T-cell (primary cell): ENCODE results near the gene PRKAG2. TPM values are rescaled to one million over a fixed set of nuclear protein-coding genes. Genes with fewer than 3 reads are reported as not detected.

ENCODE experiments used
- ATAC-seq, 4 experiments: fragments of 200-7000 bp in 3 of 4; fragments of 150-1000 bp in 1 of 4; cut with Tn5 transposase; replicated peaks in 1 of 4; 1 replicate in 3 of 4; 2 replicates in 1 of 4; pipeline ENCODE4 v1.10.0; 2021; ENCODE audit warnings: moderate library complexity in 3 of 4, mild to moderate bottlenecking in 2 of 4, moderate number of reproducible peaks in 1 of 4
- CTCF ChIA-PET, 2 donors: fragments of 300-600 bp; sonication (Branson Sonifier 250); formaldehyde crosslinking; loops; one replicate each; lab custom pipeline; 2022; ENCODE audit warnings: antibody characterized with exemption in 2 of 2; lab: Charles Lee
- POLR2A ChIA-PET, 2 donors: fragments of 300-600 bp; sonication (Branson Sonifier 250); formaldehyde crosslinking; loops; one replicate each; lab custom pipeline; 2022; ENCODE audit warnings: antibody characterized with exemption in 2 of 2; lab: Charles Lee
- DNase-seq, 35 experiments: peaks; one replicate each; pipeline versions ENCODE4 v3.0.0 to v3.0.0-alpha.2; 2013 to 2023
- H3K27ac ChIP-seq: one replicate; pipeline ENCODE4 v1.5.1; 2013; ENCODE audit warnings: low read length
- H3K27me3 ChIP-seq, 2 experiments: replicated peaks in 1 of 2; 1 replicate in 1 of 2; 2 replicates in 1 of 2; pipeline versions ENCODE4 v1.6.1 to v1.7.0; 2013; ENCODE audit warnings: low read length in 1 of 2, mixed read lengths in 1 of 2; ENCODE audit not compliant: control insufficient read depth in 2 of 2, insufficient read depth in 2 of 2; ENCODE audit errors: extremely low read depth in 1 of 2
- H3K36me3 ChIP-seq, 2 donors: 1 replicate in 1 of 2; 2 replicates in 1 of 2; pipeline versions ENCODE4 v1.6.1 to v1.7.0; 2013; ENCODE audit warnings: low read length in 1 of 2; ENCODE audit not compliant: control insufficient read depth in 2 of 2, insufficient read depth in 1 of 2; ENCODE audit errors: extremely low read depth in 1 of 2
- H3K4me1 ChIP-seq, 2 experiments: 1 replicate in 1 of 2; 2 replicates in 1 of 2; pipeline versions ENCODE4 v1.6.1 to v1.7.0; 2013; ENCODE audit warnings: low read length in 2 of 2, mixed read lengths in 1 of 2; ENCODE audit not compliant: insufficient read depth in 2 of 2, control insufficient read depth in 1 of 2; ENCODE audit errors: extremely low read depth in 1 of 2
- H3K4me3 ChIP-seq, 2 donors: 1 replicate in 1 of 2; 2 replicates in 1 of 2; pipeline versions ENCODE4 v1.5.1 to v1.7.0; 2013; ENCODE audit warnings: mild to moderate bottlenecking in 2 of 2, low read length in 1 of 2, moderate library complexity in 1 of 2; ENCODE audit not compliant: control insufficient read depth in 1 of 2; ENCODE audit errors: extremely low read depth in 1 of 2
- H3K9me3 ChIP-seq: 2 replicates; pipeline ENCODE4 v1.7.0; 2013
- H3K27ac Mint-ChIP-seq, 2 donors: one replicate each; pipeline ENCODE4 v1.8.0; 2020 to 2021; ENCODE audit warnings: mild to moderate bottlenecking in 2 of 2, mixed read lengths in 2 of 2
- H3K27me3 Mint-ChIP-seq, 2 donors: one replicate each; pipeline ENCODE4 v1.8.0; 2021 to 2022; ENCODE audit warnings: mixed read lengths in 2 of 2
- H3K36me3 Mint-ChIP-seq: one replicate; pipeline ENCODE4 v1.8.0; 2021; ENCODE audit warnings: mixed read lengths
- H3K4me1 Mint-ChIP-seq, 3 donors: one replicate each; pipeline ENCODE4 v1.8.0; 2020 to 2022; ENCODE audit warnings: mixed read lengths in 3 of 3, mild to moderate bottlenecking in 1 of 3
- H3K4me3 Mint-ChIP-seq, 3 donors: one replicate each; pipeline ENCODE4 v1.8.0; 2020 to 2022; ENCODE audit warnings: mild to moderate bottlenecking in 3 of 3, mixed read lengths in 3 of 3, moderate library complexity in 3 of 3
- H3K9me3 Mint-ChIP-seq, 3 donors: one replicate each; pipeline ENCODE4 v1.8.0; 2020 to 2022; ENCODE audit warnings: mixed read lengths in 3 of 3
- WGBS: methylation state at CpG from one replicate; pipeline ENCODE4 v1.1.5; 2013; ENCODE audit warnings: missing lambda C conversion rate; ENCODE audit not compliant: insufficient coverage; 5-methylcytosine and 5-hydroxymethylcytosine counted together
- total RNA-seq, 35 experiments: library from RNA in 6 of 35; stranded (reverse) in 6 of 35; fragments of 120-200 nt in 1 of 35; gene quantifications; one replicate each; pipeline versions ENCODE4 v1.2.1 to v1.2.4 and lab custom pipeline; 2013 to 2026

Gene PRKAG2
- total RNA-seq, 5 donors from 2014 or later (not counting 1 experiment from before 2014, with no cell fraction given): 43.0 to 59.9 (median 49.3) TPM

DNA sequence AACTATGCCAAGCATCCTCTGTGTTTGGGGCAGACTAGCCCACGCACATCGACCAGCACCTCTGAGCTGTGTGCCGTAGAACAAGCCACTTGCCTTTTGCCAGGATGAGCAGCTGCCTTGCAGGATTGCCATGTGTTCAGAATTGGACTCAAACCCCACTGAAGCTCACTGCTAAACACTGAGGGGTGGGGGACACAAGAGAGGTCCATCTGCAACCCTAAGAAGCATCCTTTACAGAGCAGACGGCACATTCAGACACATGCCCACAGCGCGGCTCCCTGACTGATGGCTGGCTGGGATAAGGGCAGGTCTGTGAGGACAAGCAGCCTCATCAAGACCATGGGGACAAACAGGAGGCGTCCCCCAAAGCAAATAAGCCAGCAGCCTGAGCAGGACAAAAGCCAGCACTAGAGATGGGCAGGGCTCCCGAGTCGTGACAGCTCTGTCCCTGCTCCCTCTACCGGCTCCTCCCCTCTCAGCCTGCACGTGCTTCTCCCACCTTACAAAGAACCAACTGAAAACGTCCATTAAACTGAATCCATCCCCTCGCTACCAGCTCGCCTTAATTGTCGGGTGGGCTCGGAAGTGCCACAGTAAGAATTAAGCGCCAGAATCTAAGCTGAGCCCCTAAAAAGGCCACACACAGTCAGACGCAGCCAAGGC is 114.2 kb downstream of the PRKAG2 start:
- peaks cover 6 to 27% of the 10 kb centered on the region in 2 experiments for H3K4me1 ChIP-seq
- Mint-ChIP-seq H3K36me3 (peaks cover 18% of the 10 kb centered on the region), H3K27me3 (no peaks in the 10 kb centered on the region), H3K4me1 (peaks cover 36 to 43% (median 42%) of the 10 kb centered on the region in 3 donors), H3K27ac (no peak overlapping the region), H3K4me3 (no peak overlapping the region), H3K9me3 (no peaks in the 10 kb centered on the region)
- 96% methylated on average over 16 of the region's 18 CpGs for WGBS
- H3K4me3 ChIP-seq: no peak overlapping the region
- H3K36me3 ChIP-seq: no peaks in the 10 kb centered on the region
- H3K27me3 ChIP-seq: no peaks in the 10 kb centered on the region
- ChIA-PET CTCF (interaction anchor here (1.3 kb wide), 2 partner anchors 20 kb away, joined by 3 read pairs; no protein-coding TSS in a partner anchor), POLR2A (no interaction called here)
- no peaks in the 10 kb centered on the region for H3K9me3 ChIP-seq
- DNase-seq (no peak), ATAC-seq (no peak)
- H3K27ac ChIP-seq: no peak overlapping the region

DNA sequence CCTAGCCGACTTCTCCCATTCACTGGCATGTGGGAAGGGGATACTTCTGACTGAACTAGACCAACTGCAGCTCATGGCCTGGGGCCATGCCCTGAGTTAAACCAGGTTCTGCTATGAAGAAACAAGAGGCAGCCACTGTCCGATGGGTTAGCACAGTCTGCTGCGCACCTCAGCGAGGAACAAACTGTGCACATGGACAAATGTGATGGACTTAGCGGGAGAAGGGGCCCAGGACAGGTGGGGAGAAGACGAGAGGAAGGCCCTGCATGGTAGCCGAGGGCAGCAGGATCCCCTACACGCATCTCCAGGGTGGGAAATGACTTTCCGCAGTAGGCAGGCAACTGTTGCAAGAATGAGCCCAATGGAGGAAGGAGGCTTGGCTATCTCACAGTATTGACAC is 115.0 kb downstream of the PRKAG2 start:
- Mint-ChIP-seq H3K27ac (no peak overlapping the region), H3K4me1 (peaks cover 33 to 40% (median 37%) of the 10 kb centered on the region in 3 donors)
- POLR2A ChIA-PET: no interaction called here

DNA sequence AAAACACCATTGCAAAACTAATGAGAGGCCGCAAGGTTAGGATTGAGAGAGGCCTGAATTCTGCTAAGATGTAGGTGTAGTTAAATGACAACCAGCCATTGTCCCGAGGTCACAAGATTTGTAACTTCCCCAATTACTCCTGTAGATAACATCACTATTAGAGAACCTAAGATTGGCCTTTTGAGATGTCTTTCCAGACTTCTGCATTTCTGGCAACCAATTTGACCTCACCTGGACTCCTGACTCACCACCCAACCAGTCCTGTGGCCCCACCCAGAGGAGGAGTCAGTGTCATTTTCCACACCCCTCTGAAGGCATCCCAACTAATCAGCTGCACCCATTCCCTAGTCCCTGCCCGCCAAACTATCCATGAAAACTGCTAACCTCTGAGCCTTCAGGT is 115.7 kb downstream of the PRKAG2 start:
- no peak overlapping the region for H3K27ac Mint-ChIP-seq
- Histone ChIP-seq H3K27ac (no peak overlapping the region), H3K27me3 (no peaks in the 10 kb centered on the region), H3K9me3 (no peaks in the 10 kb centered on the region), H3K4me1 (peaks cover 2 to 20% of the 10 kb centered on the region in 2 experiments), H3K36me3 (no peaks in the 10 kb centered on the region), H3K4me3 (no peak overlapping the region)
- no peaks in the 10 kb centered on the region for H3K9me3 Mint-ChIP-seq
- POLR2A ChIA-PET: no interaction called here
- no peak overlapping the region for H3K4me3 Mint-ChIP-seq
- H3K27me3 Mint-ChIP-seq: no peaks in the 10 kb centered on the region
- no CpG with 5 or more reads among the region's 3 CpGs for WGBS
- no peak for DNase-seq
- peaks cover 35 to 43% (median 39%) of the 10 kb centered on the region in 3 donors for H3K4me1 Mint-ChIP-seq
- CTCF ChIA-PET: no interaction called here
- no peak for ATAC-seq
- peaks cover 12% of the 10 kb centered on the region for H3K36me3 Mint-ChIP-seq

More for the DNA sequence above, 115.0 kb downstream of the PRKAG2 start:
- ATAC-seq: no peak
- Mint-ChIP-seq H3K9me3 (no peaks in the 10 kb centered on the region), H3K4me3 (no peak overlapping the region), H3K27me3 (no peaks in the 10 kb centered on the region), H3K36me3 (peaks cover 18% of the 10 kb centered on the region)
- CTCF ChIA-PET: no interaction called here
- WGBS: 86% methylated on average over 8 of the region's 9 CpGs
- Histone ChIP-seq H3K27ac (no peak overlapping the region), H3K9me3 (no peaks in the 10 kb centered on the region), H3K4me1 (peaks cover 2 to 20% of the 10 kb centered on the region in 2 experiments), H3K36me3 (no peaks in the 10 kb centered on the region), H3K27me3 (no peaks in the 10 kb centered on the region), H3K4me3 (no peak overlapping the region)
- no peak for DNase-seq

DNA sequence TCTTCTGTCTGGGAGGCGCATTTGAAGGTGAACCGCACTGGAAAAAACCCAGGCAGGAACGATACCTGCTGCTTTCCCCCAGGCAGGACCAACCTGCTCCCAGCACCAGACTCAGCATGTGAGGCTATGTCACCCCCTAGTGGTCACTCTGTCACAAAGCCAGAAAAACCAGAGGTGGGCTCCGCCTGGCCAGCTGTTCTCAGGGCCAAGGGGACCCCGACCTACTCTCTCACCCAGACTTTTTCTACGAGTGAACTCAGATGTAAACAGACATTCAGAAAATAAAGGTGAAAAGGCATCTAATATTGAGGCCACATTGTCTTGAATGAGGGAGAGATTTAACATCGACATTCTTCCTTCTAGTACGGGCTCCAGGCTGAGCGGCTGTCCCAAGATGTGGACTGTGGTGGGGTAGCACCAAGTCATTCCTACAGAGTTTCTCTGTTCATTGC is 117.3 kb downstream of the PRKAG2 start:
- no peaks in the 10 kb centered on the region for H3K27me3 Mint-ChIP-seq
- Histone ChIP-seq H3K9me3 (no peaks in the 10 kb centered on the region), H3K4me1 (peaks cover 4 to 26% of the 10 kb centered on the region in 2 experiments), H3K4me3 (no peak overlapping the region), H3K27ac (no peak overlapping the region), H3K36me3 (no peaks in the 10 kb centered on the region), H3K27me3 (no peaks in the 10 kb centered on the region)
- ChIA-PET CTCF (interaction anchor here (0.6 to 1.8 kb wide), 10 partner anchors 8 to 44 kb away, joined by 3 to 6 read pairs (median 4); no protein-coding TSS in a partner anchor), POLR2A (interaction anchor here in 1 of 2 donors (0.6 to 0.7 kb wide), 2 partner anchors 8 to 177 kb away, joined by 4 to 5 read pairs; no protein-coding TSS in a partner anchor)
- peak overlapping the region in 1 of 2 donors; percentile 61 for H3K27ac Mint-ChIP-seq
- no peaks in the 10 kb centered on the region for H3K36me3 Mint-ChIP-seq
- H3K9me3 Mint-ChIP-seq: no peaks in the 10 kb centered on the region
- DNase-seq (peak in 33 of 35 experiments; percentile 13 to 80 (median 44)), ATAC-seq (peak in 3 of 4 experiments; percentile 35 to 61 (median 55))
- peaks cover 34 to 42% (median 36%) of the 10 kb centered on the region in 3 donors for H3K4me1 Mint-ChIP-seq
- H3K4me3 Mint-ChIP-seq: no peak overlapping the region
- WGBS: 57% methylated on average over 5 of the region's 9 CpGs

DNA sequence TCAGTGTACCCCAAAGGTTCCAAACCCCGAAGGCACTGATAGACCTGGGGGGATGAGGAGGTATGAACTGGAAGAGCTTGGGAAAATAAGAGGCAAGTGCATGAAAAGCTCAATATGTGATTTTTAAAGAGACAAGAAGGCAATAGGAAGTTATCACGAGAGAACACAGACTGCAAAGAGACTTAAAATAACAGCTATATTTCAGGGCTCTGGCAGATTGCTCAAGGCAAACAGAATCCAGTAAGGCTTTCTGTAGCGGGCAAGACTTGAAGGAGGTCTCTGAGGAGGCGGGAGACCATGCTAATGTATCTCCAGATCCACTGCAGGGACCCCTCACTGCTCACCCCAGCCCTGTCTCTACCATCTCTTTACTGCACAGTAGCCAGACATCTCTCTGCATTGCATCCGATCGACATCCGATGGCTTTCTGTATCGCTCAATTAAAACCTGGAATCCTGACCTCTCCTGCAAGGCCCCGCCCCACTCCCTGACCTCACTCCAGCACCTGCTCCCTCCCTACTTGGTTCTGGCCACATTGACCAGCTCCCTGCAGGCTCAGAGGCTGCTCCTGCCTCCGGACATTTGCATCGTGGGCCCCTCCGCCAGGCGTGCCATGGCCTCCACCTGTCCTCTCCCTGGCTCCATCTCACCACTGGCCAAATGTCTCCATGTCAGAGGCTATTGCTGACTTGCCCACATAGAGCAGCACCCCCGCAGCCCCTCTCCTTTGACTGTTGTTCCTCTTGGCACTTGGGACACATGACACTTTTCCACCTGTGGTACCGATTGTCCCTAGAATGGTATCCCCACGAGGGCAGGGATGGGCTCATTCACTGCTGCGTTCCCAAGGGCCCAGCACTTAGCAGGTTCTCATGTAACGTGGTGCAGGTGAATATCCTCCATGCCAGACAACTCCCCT is 118.0 kb downstream of the PRKAG2 start:
- ATAC-seq (no peak), DNase-seq (no peak)
- H3K4me3 Mint-ChIP-seq: no peak overlapping the region
- no peaks in the 10 kb centered on the region for H3K27me3 Mint-ChIP-seq
- Histone ChIP-seq H3K4me3 (no peak overlapping the region), H3K36me3 (no peaks in the 10 kb centered on the region), H3K27ac (no peak overlapping the region), H3K9me3 (no peaks in the 10 kb centered on the region), H3K27me3 (no peaks in the 10 kb centered on the region), H3K4me1 (peaks cover 4 to 26% of the 10 kb centered on the region in 2 experiments)
- H3K27ac Mint-ChIP-seq: peak overlapping the region in 1 of 2 donors; percentile 61
- no peaks in the 10 kb centered on the region for H3K36me3 Mint-ChIP-seq
- H3K4me1 Mint-ChIP-seq: peaks cover 32 to 42% (median 36%) of the 10 kb centered on the region in 3 donors
- WGBS: 83% methylated on average over 18 of the region's 18 CpGs
- H3K9me3 Mint-ChIP-seq: no peaks in the 10 kb centered on the region
- ChIA-PET POLR2A (no interaction called here), CTCF (interaction anchor here (0.6 to 1.8 kb wide), 16 partner anchors 9 to 506 kb away, joined by 3 to 6 read pairs (median 3); no protein-coding TSS in a partner anchor)

DNA sequence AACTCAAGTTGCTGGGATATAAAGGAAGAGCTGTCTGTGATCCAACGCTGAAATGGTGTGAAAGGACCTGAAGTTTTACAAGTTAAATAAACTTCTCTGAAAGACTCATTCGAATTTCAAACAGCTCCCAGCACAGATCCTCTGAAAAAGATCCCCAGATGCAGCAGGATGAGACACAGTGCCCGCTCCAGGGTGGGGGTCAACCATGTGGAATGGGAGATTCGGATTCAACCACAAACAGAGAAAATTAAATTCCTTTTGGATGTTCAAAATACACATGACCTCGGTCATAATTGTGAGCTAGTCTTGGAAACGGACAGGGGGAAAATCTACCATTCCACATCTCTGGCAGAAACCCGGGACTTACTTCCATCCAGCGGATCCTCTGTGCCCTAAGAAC is 119.6 kb downstream of the PRKAG2 start:
- DNase-seq: no peak
- WGBS: 100% methylated on average over 4 of the region's 8 CpGs
- no peaks in the 10 kb centered on the region for H3K36me3 ChIP-seq
- H3K36me3 Mint-ChIP-seq: peaks cover 9% of the 10 kb centered on the region
- no peaks in the 10 kb centered on the region for H3K9me3 Mint-ChIP-seq
- no peaks in the 10 kb centered on the region for H3K27me3 Mint-ChIP-seq
- no peaks in the 10 kb centered on the region for H3K9me3 ChIP-seq
- ChIA-PET POLR2A (interaction anchor here in 1 of 2 donors (0.6 kb wide), 1 partner anchor 200 kb away, joined by 4 read pairs; no protein-coding TSS in a partner anchor), CTCF (interaction anchor here (0.6 to 1.7 kb wide), 3 partner anchors 14 to 74 kb away, joined by 3 to 5 read pairs (median 4); no protein-coding TSS in a partner anchor)
- H3K4me1 Mint-ChIP-seq: peaks cover 32 to 44% (median 36%) of the 10 kb centered on the region in 3 donors
- peaks cover 4 to 26% of the 10 kb centered on the region in 2 experiments for H3K4me1 ChIP-seq
- H3K4me3 Mint-ChIP-seq: no peak overlapping the region
- no peaks in the 10 kb centered on the region for H3K27me3 ChIP-seq
- H3K4me3 ChIP-seq: no peak overlapping the region
- no peak overlapping the region for H3K27ac ChIP-seq
- H3K27ac Mint-ChIP-seq: peak overlapping the region in 1 of 2 donors; percentile 44
- no peak for ATAC-seq
